HG02623 (cell line): ENCODE measurements around the gene COL26A1.
"Not testable (repeated sequence)": the region's sequence is repeated elsewhere in the genome, so short reads cannot be mapped to it uniquely, and the experiment has no call there.

Source experiments
- ATAC-seq: cut with Tn5 transposase; IDR thresholded peaks from one replicate; pipeline ENCODE4 v1.9.1; 2021; ENCODE audit warnings: moderate library complexity; ENCODE audit not compliant: unreplicated experiment

Gene COL26A1

DNA sequence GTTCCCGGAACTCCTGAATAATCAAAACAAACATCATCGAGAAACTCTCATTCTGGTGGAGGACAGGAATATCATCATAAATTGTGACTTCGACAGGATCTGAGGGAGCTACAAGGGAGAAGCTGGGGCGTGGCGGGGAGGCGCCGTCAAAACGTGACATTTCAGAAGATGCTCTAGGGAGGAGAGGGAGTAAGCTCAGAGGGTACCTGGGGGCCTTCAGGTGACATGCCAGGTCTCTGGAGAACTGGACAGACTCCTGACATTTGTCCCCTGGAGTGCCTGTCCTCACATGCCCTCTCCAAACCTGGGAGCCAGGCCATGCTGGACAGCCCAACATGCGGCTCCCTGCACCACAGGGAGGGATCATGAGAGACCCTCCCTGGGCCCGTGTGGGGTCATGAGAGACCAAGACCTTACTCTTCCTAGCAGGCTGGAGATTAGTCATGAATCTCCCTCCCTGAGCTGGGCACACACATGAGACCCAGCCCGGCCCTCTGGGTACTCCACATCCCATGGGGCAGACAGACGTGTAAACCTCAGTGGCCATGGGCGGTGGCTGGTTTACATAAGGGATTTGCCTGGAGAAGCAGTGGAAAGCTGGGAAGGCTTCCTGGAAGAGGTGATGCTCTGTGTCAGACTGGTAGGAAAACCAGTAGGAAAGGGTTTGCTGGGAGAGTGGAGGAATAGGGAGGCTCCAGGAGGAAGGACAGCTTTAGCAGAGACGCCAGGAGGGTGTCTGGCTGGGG lies 185.4 kb downstream of the COL26A1 start:
- no peak for ATAC-seq

GRCh38 chr7:101549734-101550133 lies 187.1 kb downstream of the COL26A1 start:
- no peak for ATAC-seq

DNA sequence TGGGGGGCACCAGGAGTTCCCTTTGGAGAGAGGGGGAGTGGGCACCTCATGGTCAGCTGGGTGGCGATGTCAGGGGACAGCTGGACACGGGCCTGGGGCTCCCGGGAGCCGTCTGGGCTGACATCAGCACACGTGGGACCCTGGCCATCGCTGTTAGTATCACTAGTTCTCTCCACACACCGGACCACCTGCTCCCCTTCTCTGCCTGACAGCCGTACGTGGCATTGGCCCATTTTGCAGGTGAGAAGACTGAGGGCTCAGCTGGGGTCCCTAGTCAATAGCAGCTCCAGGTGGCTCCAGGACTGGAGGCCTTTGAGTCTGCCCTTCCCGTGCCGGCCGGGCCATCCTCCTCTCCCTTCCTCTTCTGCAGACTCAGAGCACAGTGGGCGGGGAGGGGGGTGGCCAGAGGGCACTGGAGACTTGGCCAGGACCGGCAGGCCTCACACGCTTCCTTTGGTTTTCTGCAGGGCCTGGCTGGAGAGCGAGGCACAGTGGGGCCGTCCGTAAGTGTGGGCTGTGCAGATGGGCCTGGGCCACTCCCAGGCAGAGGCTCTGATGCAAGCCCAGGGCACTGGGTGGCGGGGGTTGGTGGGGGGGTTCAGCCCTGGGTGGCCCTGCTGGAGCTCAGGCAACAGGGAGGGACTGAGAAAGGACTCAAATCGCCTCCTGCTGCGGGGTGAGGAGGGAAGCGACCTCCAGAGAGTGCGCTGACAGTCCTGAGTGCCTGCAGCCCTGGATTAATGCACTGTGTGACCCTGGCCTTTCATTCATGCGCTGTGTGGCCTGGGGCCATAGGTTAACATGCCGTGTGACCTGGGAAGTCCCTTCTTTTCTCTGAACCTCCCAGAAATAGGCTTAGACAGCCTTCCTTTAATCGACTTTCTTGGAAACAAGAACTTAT lies 188.2 kb downstream of the COL26A1 start:
- ATAC-seq = no peak

GRCh38 chr7:101553018-101553770 lies 190.5 kb downstream of the COL26A1 start:
- ATAC-seq = no peak

GRCh38 chr7:101553771-101554445 lies 191.2 kb downstream of the COL26A1 start:
- no peak for ATAC-seq

DNA sequence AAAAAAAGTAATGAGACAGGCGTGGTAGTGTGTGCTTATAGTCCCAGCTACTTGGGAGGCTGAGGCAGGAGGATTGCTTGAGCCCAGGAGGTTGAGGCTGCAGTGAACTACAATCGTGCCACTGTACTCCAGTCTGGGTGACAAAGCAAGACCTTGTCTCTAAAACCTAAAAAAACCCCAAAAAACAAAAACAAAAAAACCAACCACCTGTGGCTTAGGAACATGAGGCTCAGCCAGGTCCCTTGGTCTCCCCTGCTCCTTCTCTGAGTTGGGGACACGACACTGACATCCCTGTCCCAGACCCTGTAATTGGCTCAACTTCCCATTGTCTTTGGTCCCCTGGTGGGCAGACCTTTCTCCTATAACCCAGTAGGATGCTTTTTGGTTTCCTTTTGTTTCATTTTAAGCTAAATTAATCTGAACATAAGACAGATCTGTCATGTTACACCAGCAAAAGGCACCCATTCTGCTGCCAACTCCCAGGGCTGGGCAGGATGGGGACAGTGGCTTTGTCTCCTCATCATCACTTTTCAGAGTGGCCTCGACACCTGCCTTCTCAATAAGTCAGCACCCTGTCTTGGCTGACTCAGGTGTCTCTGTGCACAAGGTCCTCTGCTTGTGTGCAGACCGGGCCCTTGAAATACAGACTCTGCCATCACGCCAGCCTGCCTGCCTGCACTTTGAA lies 192.1 kb downstream of the COL26A1 start:
- no peak for ATAC-seq

- ATAC-seq = no peak
Measured at GRCh38 chr7:101555269-101555920, 192.7 kb downstream of the COL26A1 start.

DNA sequence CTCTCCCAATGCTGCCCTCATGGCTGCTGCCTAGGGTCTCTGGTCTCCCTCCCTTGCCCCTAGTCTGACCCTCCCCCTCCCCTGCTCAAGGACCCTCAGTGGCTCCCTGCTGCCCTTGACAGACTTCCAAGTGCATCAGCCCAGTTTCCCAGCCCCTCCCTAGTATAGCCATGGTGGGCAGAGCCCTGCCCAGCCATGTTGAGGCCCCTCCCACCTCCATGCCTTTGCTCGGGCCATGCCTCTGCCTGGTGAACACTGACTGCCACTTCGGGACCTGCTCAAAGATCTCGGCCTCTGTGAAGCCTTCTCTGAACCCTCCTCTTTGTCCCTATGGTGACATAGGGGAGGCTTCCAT lies 193.2 kb downstream of the COL26A1 start:
- no peak for ATAC-seq

DNA sequence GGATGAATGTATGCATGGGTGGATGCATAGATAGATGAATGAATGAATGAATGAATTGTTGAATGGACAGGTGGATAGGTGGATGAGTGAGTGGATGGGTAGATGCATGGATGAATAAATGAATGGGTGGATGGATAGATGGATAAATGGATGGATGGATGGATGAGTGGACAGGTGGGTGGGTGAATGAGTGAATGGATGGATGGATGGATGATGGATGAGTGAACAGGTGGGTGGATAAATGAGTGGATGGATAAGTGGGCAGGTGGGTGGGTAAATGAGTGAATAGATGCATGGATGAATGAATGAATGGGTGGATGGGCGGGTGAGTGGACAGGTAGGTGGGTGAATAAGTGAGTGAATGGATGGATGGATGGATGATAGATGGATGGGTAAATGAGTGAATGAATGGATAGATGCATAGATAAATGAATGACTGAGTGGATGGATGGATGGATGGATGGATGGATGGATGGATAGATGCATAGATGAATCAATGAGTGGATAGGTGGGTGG lies 193.8 kb downstream of the COL26A1 start:
- no peak for ATAC-seq

DNA sequence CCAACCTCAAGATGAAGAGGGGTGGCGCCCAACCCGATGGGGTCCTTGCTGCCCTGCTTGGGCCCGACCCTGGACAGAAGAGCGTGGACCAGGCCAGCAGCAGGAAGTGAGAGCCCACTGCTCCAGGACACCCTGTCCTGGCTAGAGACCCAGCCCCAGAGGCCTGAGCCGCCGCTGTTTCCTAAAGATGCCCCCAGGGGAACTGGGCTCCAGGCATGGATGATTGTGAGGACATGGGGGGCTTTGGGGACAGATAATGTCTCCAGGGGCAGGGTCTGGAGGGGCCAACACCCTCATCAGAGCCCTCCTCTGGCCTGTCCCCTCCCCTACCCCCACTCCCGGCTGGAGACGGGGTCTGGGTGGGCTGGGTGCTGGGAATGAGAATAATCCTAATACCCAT lies 194.7 kb downstream of the COL26A1 start:
- no peak for ATAC-seq

- no peak for ATAC-seq
Measured at GRCh38 chr7:101557978-101558741, 195.5 kb downstream of the COL26A1 start.

- ATAC-seq = no peak
Measured at GRCh38 chr7:101558742-101559325, 196.2 kb downstream of the COL26A1 start.

DNA sequence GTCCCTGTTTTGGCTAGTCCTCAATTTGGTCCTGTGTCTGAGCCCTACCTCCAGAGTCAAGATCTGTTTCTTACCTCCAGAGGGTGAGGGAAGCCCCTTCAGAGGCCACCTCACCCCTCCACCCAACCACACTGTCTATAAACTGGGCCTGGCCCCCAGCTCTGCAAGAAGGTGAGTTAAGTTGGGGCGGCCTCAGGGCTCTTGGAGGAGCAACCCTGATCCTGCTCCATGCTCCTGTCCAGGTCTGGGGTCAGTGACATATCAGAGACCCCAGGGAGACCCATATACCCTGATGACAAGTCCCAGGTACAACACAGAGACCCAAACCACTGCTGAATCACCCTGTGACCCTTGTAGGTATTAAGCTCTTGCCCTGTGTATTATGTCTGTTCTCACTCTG lies 196.9 kb downstream of the COL26A1 start:
- no peak for ATAC-seq

DNA sequence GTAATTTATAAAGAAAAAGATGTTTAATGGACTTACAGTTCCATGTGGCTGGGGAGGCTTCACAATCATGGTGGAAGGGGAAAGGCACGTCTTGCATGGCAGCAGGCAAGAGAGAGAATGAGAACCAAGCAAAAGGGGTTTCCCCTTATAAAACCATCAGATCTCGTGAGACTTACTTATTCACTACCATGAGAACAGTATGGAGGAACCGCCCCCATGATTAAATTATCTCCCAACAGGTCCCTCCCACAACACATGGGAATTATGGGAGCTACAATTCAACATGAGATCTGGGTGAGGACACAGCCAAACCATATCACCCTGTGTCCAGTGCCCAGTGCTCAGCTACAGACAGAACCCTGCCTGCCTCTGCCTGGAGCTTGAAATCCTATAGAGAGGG lies 197.3 kb downstream of the COL26A1 start:
- not testable (repeated sequence) for ATAC-seq

DNA sequence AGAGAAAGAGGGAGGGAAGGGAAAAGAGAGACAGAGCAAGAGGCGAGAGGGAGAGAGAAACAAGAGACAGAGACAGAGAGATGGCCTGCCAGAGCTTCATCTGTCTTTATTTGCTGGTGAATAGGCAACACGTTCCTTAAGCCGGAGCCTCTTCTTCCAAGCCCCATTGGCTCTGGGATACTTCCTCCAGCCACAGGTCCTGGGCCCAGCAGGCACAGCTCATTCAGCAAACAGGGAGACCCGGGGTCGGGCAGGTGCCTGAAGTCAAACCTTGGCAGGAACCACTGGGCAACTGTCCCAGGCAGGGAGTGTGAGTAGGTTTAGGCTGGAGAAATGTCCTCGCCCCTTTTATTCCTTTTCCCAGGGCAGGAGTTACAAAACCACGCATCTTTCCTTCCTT lies 198.2 kb downstream of the COL26A1 start:
- ATAC-seq = no peak

DNA sequence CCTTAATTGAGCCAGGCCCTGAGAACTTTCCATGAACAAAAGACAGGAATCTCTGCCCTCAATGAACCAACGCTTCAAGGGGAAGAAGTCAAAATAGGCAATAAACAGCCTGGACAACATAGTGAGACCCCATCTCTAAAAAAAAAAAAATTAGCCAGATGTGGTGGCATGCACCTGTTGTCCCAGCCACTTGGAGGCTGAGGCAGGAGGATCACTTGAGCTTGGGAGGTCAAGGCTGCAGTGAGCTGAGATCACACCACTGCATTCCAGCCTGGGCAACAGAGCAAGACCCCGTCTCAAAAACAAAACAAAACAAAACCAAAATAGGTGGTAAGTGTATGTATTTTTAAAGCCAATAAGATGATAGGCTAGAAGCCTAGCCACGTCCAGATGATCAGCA lies 198.6 kb downstream of the COL26A1 start:
- not testable (repeated sequence) for ATAC-seq

- no peak for ATAC-seq
Measured at GRCh38 chr7:101562531-101563197, 200.0 kb downstream of the COL26A1 start.
